ENCODE data around the gene CDK3. TPM values are rescaled to one million over a fixed set of nuclear protein-coding genes. Genes with fewer than 3 reads are reported as not detected.
"Not testable (repeated sequence)": the region's sequence is repeated elsewhere in the genome, so short reads cannot be mapped to it uniquely, and the experiment has no call there.

Gene CDK3
- total and polyA plus RNA-seq, 3 donors from 2014 or later = 15.0 to 17.1 (median 16.9) TPM

DNA sequence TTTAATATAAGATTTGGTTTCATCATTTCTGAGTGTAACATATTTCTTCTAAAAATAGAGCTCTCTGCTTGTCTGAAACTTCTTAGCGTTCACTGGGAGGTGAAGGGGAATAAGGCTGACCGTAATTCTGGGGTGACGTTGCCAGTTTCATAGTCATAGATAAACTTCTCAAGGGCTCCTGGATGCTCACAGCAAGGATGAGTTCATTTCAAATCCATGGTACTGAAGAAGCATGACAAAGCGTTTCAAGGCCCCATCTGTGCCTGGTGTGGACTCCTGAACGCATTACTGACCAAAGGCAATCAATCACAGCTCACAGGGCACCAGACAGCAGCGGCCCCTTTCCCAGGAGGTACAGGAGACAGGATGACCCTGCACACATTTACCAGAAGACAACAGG, 38.5 kb downstream of the CDK3 start:
- H3K4me3 ChIP-seq = no peak overlapping the region
- WGBS, 2 donors = 73 to 86% methylated on average over 6 of the region's 6 CpGs
- no peaks in the 10 kb centered on the region for H3K27me3 ChIP-seq
- TF ChIP-seq POLR2A (IDR thresholded peaks at IDR 0.05) = no peak
- TF ChIP-seq, protein P1, sequence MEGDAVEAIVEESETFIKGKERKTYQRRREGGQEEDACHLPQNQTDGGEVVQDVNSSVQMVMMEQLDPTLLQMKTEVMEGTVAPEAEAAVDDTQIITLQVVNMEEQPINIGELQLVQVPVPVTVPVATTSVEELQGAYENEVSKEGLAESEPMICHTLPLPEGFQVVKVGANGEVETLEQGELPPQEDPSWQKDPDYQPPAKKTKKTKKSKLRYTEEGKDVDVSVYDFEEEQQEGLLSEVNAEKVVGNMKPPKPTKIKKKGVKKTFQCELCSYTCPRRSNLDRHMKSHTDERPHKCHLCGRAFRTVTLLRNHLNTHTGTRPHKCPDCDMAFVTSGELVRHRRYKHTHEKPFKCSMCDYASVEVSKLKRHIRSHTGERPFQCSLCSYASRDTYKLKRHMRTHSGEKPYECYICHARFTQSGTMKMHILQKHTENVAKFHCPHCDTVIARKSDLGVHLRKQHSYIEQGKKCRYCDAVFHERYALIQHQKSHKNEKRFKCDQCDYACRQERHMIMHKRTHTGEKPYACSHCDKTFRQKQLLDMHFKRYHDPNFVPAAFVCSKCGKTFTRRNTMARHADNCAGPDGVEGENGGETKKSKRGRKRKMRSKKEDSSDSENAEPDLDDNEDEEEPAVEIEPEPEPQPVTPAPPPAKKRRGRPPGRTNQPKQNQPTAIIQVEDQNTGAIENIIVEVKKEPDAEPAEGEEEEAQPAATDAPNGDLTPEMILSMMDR (IDR thresholded peaks at IDR 0.05) = no peak
- no peak overlapping the region for H3K27ac ChIP-seq
- no peaks in the 10 kb centered on the region for H3K36me3 ChIP-seq (ENCODE audit: low read depth, missing control alignments)
- no peak for DNase-seq
- peaks cover 11% of the 10 kb centered on the region for H3K4me1 ChIP-seq
- intact Hi-C loops (cut with DNase I; ENCODE audit: low total_unique reads) = no loop called here
- no peaks in the 10 kb centered on the region for H3K9me3 ChIP-seq

DNA sequence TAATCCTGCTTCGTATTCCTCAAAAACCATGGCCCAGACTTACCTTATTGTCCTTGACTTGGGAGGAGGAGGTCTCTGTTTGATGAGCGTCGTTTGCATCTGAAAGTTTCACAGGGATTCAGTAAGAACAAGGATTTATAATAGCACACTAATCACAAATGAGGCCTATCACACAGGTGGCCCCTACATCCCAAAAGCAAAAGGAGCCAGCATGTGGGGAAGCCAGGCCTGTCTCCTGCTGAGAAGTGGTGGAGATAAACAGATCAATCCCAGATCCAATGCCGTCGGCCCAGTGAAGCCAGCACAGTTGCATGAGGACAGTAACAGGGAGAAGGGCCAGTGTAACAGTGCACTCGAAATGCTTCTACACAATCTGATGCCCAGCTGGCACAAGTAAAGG, 39.7 kb downstream of the CDK3 start:
- no peak overlapping the region for H3K27ac ChIP-seq
- no peaks in the 10 kb centered on the region for H3K27me3 ChIP-seq
- no peak for TF ChIP-seq POLR2A (IDR thresholded peaks at IDR 0.05)
- TF ChIP-seq, protein P1 (IDR thresholded peaks at IDR 0.05) = no peak
- DNase-seq = no peak
- H3K4me3 ChIP-seq = no peak overlapping the region
- no peaks in the 10 kb centered on the region for H3K9me3 ChIP-seq
- no peaks in the 10 kb centered on the region for H3K36me3 ChIP-seq (ENCODE audit: low read depth, missing control alignments)
- WGBS, 2 donors = 82 to 83% methylated on average over 6 of the region's 6 CpGs
- intact Hi-C loops (cut with DNase I; ENCODE audit: low total_unique reads) = no loop called here
- peaks cover 7% of the 10 kb centered on the region for H3K4me1 ChIP-seq

GRCh38 chr17:76042868-76043267, 42.2 kb downstream of the CDK3 start:
- intact Hi-C loops (cut with DNase I; ENCODE audit: low total_unique reads) = not testable (repeated sequence)

DNA sequence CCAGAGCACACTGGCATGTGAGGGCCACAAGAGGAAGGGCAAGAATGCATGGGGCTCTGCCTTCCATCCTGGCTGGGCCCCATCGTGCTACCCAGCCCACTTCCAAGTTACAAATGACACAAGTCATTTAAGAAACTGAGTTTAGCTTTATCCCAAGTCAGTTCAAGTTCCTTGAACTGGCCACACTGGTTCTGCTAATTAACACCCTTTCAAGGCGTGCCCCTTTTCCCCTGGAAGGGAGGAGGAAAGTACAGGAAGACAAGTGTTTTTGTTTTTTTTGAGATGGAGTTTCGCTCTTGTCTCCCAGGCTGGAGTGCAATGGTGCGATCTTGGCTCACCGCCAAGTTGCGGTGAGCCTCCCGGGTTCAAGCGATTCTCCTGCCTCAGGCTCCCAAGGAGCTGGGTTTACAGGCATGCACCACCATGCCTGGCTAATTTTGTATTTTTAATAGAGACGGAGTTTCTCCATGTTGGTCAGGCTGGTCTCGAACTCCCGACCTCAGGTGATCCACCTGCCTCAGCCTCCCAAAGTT, 43.9 kb downstream of the CDK3 start:
- DNase-seq; H3K9me3 ChIP-seq; H3K27me3 ChIP-seq; H3K36me3 ChIP-seq (ENCODE audit: low read depth, missing control alignments); H3K27ac ChIP-seq; intact Hi-C loops (cut with DNase I; ENCODE audit: low total_unique reads); H3K4me1 ChIP-seq; H3K4me3 ChIP-seq: not testable (repeated sequence)
- WGBS, 2 donors = 77 to 80% methylated on average over 11 of the region's 11 CpGs

More at GRCh38 chr17:76042868-76043267, 42.2 kb downstream of the CDK3 start:
- not testable (repeated sequence) for DNase-seq; H3K36me3 ChIP-seq (ENCODE audit: low read depth, missing control alignments); H3K27ac ChIP-seq; H3K4me1 ChIP-seq; H3K27me3 ChIP-seq; H3K9me3 ChIP-seq; H3K4me3 ChIP-seq
- WGBS, 2 donors = 96 to 100% methylated on average over 3 of the region's 3 CpGs

DNA sequence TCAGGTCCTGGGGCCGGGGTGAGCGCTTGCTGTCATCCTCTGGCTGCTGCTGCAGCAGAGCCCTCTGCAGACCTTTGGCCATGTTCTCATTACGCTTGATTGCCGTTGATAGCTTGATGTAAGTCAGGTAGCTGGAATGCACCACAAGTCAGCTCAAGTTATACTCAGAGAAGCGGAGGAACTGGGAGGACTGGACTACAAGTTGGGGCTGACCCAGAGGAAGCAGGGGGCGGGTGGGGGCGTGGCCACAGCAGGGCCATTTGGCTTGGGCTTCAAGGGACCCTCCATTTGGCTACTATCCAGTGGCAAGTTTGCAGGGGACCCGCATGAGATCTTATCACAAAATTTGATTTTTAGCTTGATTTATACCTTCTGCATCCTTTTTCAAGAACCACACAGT, 45.4 kb downstream of the CDK3 start:
- Histone ChIP-seq H3K4me3 (no peak overlapping the region), H3K36me3 (ENCODE audit: low read depth, missing control alignments) (no peaks in the 10 kb centered on the region), H3K27ac (no peak overlapping the region), H3K27me3 (no peaks in the 10 kb centered on the region), H3K4me1 (no peaks in the 10 kb centered on the region), H3K9me3 (no peaks in the 10 kb centered on the region)
- TF ChIP-seq, protein P1 (IDR thresholded peaks at IDR 0.05) = no peak
- no peak for TF ChIP-seq POLR2A (IDR thresholded peaks at IDR 0.05)
- intact Hi-C loops (cut with DNase I; ENCODE audit: low total_unique reads) = no loop called here
- no peak for DNase-seq
- WGBS, 2 donors = 90 to 95% methylated on average over 7 to 8 of the region's 8 CpGs

GRCh38 chr17:76048025-76048605, 47.5 kb downstream of the CDK3 start:
- no peaks in the 10 kb centered on the region for H3K9me3 ChIP-seq
- intact Hi-C loops (cut with DNase I; ENCODE audit: low total_unique reads) = no loop called here
- no peak overlapping the region for H3K4me3 ChIP-seq
- DNase-seq = no peak
- WGBS, 2 donors = 82 to 84% methylated on average over 9 of the region's 9 CpGs
- no peaks in the 10 kb centered on the region for H3K27me3 ChIP-seq
- no peaks in the 10 kb centered on the region for H3K4me1 ChIP-seq
- H3K27ac ChIP-seq = no peak overlapping the region
- no peaks in the 10 kb centered on the region for H3K36me3 ChIP-seq (ENCODE audit: low read depth, missing control alignments)
- TF ChIP-seq POLR2A (IDR thresholded peaks at IDR 0.05) = no peak
- TF ChIP-seq, protein P1 (IDR thresholded peaks at IDR 0.05) = no peak
